Measurements from ENCODE around the gene HOXB1. TPM values are rescaled to one million over a fixed set of nuclear protein-coding genes. Genes with fewer than 3 reads are reported as not detected.

HOXB1 gene
- total RNA-seq, 1 donor from 2014 or later, result not detected

GRCh38 chr17:48552466-48553189, 21.8 kb upstream of the HOXB1 start:
- Mint-ChIP-seq H3K9me3 (ENCODE audit: unreplicated experiment) (no peaks in the 10 kb centered on the region), H3K4me1 (ENCODE audit: unreplicated experiment) (peaks cover 53% of the 10 kb centered on the region), H3K27ac (ENCODE audit: unreplicated experiment) (no peak overlapping the region), H3K4me3 (ENCODE audit: unreplicated experiment) (no peak overlapping the region), H3K36me3 (ENCODE audit: low read depth, unreplicated experiment) (peaks cover 23% of the 10 kb centered on the region), H3K27me3 (ENCODE audit: unreplicated experiment) (peaks cover 30% of the 10 kb centered on the region)
- TF ChIP-seq CTCF (IDR thresholded peaks at IDR 0.05; ENCODE audit: unreplicated experiment), result no peak
- DNase-seq (ENCODE audit: low spot score), result no peak

GRCh38 chr17:48551596-48552465, 21.0 kb upstream of the HOXB1 start:
- Mint-ChIP-seq H3K36me3 (ENCODE audit: low read depth, unreplicated experiment) (peaks cover 23% of the 10 kb centered on the region), H3K4me3 (ENCODE audit: unreplicated experiment) (peak overlapping the region; percentile 74), H3K4me1 (ENCODE audit: unreplicated experiment) (peaks cover 53% of the 10 kb centered on the region), H3K27me3 (ENCODE audit: unreplicated experiment) (peaks cover 29% of the 10 kb centered on the region), H3K27ac (ENCODE audit: unreplicated experiment) (no peak overlapping the region), H3K9me3 (ENCODE audit: unreplicated experiment) (no peaks in the 10 kb centered on the region)
- no peak for DNase-seq (ENCODE audit: low spot score)
- TF ChIP-seq CTCF (IDR thresholded peaks at IDR 0.05; ENCODE audit: unreplicated experiment), result no peak

- peaks cover 53% of the 10 kb centered on the region for H3K4me1 Mint-ChIP-seq (ENCODE audit: unreplicated experiment)
- H3K9me3 Mint-ChIP-seq (ENCODE audit: unreplicated experiment), result no peaks in the 10 kb centered on the region
- H3K27ac Mint-ChIP-seq (ENCODE audit: unreplicated experiment), result no peak overlapping the region
- TF ChIP-seq CTCF (IDR thresholded peaks at IDR 0.05; ENCODE audit: unreplicated experiment), result no peak
- H3K4me3 Mint-ChIP-seq (ENCODE audit: unreplicated experiment), result no peak overlapping the region
- peaks cover 27% of the 10 kb centered on the region for H3K27me3 Mint-ChIP-seq (ENCODE audit: unreplicated experiment)
- peaks cover 24% of the 10 kb centered on the region for H3K36me3 Mint-ChIP-seq (ENCODE audit: low read depth, unreplicated experiment)
- DNase-seq (ENCODE audit: low spot score), result no peak
Observed at GRCh38 chr17:48551214-48551555, 20.4 kb upstream of the HOXB1 start.

- TF ChIP-seq CTCF (IDR thresholded peaks at IDR 0.05; ENCODE audit: unreplicated experiment), result peak; percentile 56
- no peak for DNase-seq (ENCODE audit: low spot score)
- no peak overlapping the region for H3K4me3 Mint-ChIP-seq (ENCODE audit: unreplicated experiment)
- H3K36me3 Mint-ChIP-seq (ENCODE audit: low read depth, unreplicated experiment), result peaks cover 27% of the 10 kb centered on the region
- H3K9me3 Mint-ChIP-seq (ENCODE audit: unreplicated experiment), result no peaks in the 10 kb centered on the region
- H3K27ac Mint-ChIP-seq (ENCODE audit: unreplicated experiment), result no peak overlapping the region
- H3K27me3 Mint-ChIP-seq (ENCODE audit: unreplicated experiment), result peaks cover 27% of the 10 kb centered on the region
- H3K4me1 Mint-ChIP-seq (ENCODE audit: unreplicated experiment), result peaks cover 53% of the 10 kb centered on the region
Observed at GRCh38 chr17:48550502-48551213, 19.8 kb upstream of the HOXB1 start.
